ENCODE measurements around the gene ACSBG1.
"Not testable (repeated sequence)": the region's sequence is repeated elsewhere in the genome, so short reads cannot be mapped to it uniquely, and the experiment has no call there.

ACSBG1 gene

DNA sequence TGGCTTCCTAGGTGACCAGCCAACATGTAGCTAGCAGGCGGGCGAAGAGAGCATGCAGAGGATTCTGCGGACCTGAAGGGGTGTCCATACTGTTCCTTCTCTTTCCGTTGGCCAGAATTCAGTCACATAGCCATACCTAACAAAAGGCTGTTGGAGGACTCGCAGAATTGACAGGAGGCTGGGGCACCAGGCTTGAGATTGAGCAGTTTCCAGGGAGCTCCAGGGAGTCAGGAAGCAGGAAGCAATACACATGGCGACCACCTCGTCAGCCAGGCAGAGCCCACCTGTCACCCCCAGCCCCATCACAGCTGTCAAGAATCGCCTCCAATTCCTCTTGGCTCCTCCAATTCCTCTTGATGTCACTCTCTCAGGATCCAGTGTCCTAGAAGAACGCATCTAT, 16.8 kb upstream of the ACSBG1 start:
- no peak for DNase-seq (ENCODE audit: low read depth in 2 of 2)

GRCh38 chr15:78249131-78249530, 14.8 kb upstream of the ACSBG1 start:
- DNase-seq (ENCODE audit: low read depth in 2 of 2) = no peak

GRCh38 chr15:78247911-78248310, 13.5 kb upstream of the ACSBG1 start:
- no peak for DNase-seq (ENCODE audit: low read depth in 2 of 2)

DNA sequence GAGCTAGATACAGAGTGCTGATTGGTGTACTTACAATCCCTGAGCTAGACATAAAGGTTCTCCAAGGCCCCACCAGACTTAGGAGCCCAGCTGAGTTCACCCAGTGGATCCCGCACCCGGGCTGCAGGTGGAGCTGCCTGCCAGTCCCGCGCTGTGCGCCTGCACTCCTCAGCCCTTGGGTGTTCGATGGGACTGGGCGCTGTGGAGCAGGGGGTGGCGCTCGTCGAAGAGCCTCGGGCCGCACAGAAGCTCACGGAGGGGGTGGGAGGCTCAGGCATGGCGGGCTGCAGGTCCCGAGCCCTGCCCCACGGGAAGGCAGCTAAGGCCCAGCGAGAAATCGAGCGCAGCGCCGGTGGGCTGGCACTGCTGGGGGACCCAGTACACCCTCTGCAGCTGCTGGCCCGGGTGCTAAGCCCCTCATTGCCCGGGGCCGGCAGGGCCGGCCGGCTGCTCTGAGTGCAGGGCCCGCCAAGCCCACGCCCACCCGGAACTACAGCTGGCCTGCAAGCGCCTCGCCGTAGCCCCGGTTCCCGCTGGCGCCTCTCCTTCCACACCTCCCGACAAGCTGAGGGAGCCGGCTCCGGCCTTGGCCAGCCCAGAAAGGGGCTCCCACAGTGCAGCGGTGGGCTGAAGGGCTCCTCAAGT, 11.7 kb upstream of the ACSBG1 start:
- not testable (repeated sequence) for DNase-seq (ENCODE audit: low read depth in 2 of 2)

- DNase-seq (ENCODE audit: low read depth in 2 of 2) = not testable (repeated sequence)
These were observed 11.0 kb upstream of the ACSBG1 start for GRCh38 chr15:78245392-78245791.

GRCh38 chr15:78244893-78245292, 10.5 kb upstream of the ACSBG1 start:
- DNase-seq (ENCODE audit: low read depth in 2 of 2) = no peak

- DNase-seq (ENCODE audit: low read depth in 2 of 2) = no peak
These were observed 9.7 kb upstream of the ACSBG1 start for GRCh38 chr15:78244101-78244500.

DNA sequence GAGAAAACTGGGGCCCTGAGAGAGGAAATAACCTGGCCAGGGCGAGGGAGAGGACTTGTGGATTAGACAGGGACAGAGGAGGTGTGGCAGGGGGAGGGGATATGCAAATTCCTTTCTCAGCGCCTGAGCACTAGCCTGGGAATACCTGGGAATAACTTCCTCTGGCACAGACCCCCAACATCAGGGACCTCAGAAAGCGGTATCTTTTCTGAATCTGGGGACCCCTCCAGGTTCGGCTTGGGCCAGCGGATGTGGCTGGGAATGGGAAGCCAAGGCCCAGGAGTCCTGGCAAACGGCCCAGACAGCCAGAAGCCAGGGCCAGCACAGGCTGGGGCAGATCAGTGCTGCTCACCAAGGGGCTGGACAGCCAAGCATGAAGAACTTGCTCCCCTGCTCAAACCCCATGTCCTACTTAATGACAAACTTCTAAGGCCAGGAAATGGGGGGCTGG, 9.2 kb upstream of the ACSBG1 start:
- no peak for DNase-seq (ENCODE audit: low read depth in 2 of 2)

- DNase-seq (ENCODE audit: low read depth in 2 of 2) = no peak
These were observed 8.7 kb upstream of the ACSBG1 start for GRCh38 chr15:78243058-78243457.

DNA sequence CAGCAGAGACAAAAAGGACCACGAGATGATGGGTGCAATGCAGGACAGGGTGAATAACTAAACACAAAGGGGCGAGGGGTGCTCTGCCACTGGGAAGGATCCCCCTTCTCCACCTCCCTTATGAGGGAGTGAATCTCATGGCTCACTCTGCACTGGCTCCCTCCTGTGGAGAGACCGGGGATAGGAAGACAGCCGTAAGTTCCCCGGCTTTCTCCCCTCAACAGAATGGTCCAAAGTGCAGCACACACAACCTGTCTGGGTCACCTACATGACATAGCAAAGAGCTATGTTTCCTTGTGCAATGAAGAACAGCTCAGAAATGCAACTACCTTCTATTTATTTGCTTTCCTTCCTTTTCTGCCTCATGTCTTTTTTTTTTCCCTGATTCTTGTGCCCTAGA, 7.8 kb upstream of the ACSBG1 start:
- DNase-seq (ENCODE audit: low read depth in 2 of 2) = no peak

- peak; percentile 45 to 74 for DNase-seq (ENCODE audit: low read depth in 2 of 2)
These were observed 6.7 kb upstream of the ACSBG1 start for GRCh38 chr15:78241017-78241416.

GRCh38 chr15:78239811-78240210, 5.4 kb upstream of the ACSBG1 start:
- no peak for DNase-seq (ENCODE audit: low read depth in 2 of 2)

DNA sequence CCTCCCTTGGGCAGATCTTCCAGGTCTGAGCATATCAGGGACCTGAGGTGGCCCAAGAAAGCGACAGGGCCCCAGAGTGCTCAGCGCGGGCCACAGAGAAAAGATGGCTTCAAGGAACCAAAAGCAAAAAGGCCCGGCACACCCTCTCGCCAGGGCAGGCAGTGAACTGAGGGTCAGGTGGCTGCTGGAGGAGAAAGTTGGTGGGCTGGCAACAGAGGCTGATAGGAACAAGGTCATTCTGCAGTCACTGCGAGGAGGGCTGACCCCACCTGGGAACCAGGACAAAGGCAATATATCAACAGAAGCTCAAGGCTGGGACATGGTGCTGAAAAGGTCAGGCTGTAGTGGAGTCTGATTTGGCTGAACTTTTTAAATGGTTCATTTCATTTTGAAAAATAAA, 2.8 kb upstream of the ACSBG1 start:
- no peak for DNase-seq (ENCODE audit: low read depth in 2 of 2)

DNA sequence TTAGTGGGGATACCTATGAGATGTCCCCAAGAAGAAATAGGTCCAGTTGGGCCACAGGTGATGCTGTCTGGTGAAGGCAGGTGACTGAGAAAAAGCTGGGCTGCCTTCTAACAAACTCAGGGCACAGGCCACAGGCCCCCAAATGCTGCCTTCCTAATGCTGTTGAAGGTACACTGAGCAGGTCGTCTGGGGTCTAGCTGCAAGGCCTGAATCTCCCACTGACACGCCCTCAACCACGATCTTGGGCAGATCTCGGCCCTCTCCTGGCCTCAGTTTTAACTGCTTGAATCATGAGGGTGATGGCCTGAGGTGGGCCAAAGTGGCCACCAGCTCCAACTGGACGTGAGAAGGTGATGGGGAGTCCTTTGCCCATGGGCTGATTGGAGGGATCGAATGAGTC, 2.1 kb upstream of the ACSBG1 start:
- no peak for DNase-seq (ENCODE audit: low read depth in 2 of 2)

DNA sequence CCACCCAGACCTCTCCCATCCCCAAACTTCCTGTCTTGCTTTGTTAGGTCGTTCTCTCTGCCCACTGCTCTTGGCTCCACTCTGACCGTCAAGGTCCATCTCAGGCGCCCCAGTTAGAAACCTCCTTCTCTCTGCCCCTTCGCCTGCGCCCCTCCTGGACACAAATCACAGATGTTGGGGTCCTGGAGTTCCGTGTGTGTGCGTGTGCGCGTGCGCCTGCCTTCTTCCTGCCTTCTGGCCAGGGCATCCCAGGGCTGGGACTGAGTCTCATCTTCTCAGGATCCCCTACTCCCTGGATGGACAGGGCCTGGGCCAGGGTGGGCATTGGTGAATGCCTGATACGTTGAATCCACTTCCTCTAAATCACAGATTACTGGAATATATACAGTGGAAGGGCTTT, 869 bp downstream of the ACSBG1 start:
- no peak for DNase-seq (ENCODE audit: low read depth in 2 of 2)

- no peak for DNase-seq (ENCODE audit: low read depth in 2 of 2)
These were observed 1.4 kb downstream of the ACSBG1 start for GRCh38 chr15:78232951-78233350.

GRCh38 chr15:78229431-78230406, 4.6 kb downstream of the ACSBG1 start:
- no peak for DNase-seq (ENCODE audit: low read depth in 2 of 2)

DNA sequence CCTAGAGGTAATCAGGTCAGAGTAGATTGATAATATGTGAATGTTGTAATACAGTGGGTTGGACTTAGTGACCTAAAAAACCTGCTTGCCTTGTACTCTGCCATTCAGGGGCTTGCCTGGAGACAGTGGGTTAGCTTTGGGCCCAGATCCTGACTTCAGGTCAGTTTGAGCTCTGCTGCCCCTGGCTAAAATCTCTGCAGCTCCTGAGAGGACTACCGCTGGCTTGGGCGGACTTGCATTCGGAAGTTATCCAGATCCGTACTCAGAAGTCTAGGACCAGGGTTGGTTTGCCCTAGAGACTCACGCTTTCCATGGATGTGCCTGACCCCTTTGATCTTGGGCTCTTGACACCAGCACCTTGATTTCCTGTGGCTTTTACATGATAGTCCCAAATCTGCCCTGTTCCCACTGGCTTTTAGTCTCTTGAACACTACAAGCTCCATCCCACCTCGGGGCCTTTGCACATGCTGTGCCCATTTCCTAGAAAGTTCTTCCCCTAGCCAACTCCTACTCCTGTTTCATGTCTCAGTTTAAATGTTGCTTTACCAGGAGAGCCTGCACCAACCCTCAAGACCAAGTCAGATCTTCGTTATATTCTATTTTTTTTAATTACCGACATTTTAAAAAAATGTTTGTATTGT, 5.9 kb downstream of the ACSBG1 start:
- DNase-seq (ENCODE audit: low read depth in 2 of 2) = no peak

DNA sequence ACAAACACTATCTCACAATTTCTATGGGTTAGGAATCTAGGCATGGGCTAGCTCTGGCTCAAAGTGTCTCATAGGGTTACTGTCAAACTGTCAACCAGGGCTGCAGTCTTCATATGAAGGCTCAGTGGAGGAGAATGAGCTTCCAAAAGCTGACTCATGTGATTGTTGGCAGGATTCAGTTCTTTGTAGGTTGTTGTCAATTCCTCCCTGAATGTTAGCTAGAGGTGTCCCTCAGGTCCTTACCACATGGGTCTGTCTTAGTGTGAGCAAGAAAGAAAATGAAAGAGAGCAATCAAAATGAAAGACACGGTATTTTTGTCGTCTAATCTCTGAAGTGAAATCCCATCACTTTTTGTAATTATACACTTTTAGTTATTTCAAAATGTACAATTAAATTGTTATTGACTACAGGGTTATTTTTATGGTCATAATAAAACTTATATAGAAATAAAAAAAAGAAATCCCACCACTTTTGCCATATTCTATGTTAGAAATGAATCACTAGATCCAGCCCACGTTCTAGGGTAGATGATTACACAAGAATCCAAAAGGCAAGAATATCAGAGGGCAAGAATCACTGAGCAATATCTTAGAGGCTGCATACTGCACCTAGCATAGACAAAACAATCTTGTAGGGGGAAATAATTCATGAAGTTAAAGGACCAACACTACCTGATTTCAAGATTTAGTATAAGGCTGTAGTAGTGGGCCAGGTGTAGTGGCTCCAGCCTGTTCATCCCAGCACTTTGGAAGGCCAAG, 8.4 kb downstream of the ACSBG1 start:
- no peak for DNase-seq (ENCODE audit: low read depth in 2 of 2)

DNA sequence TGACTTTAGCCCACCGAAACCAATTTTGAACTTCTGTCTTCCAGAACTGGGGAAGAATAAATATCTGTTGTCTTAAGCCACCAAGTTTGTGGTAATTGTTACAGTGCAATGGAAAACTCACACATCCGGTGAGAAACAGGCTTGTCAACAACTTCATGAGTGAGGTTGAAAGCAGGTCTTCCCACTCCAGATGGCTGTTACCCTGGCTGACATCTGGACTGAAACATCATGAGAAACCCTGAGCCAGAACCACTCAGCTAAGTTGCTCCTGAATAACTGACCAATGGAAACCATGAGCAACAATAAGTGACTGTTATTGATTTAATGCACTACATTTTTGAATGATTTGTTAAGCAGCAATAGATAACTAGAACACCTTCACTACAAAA, 10.3 kb downstream of the ACSBG1 start:
- DNase-seq (ENCODE audit: low read depth in 2 of 2) = no peak

DNA sequence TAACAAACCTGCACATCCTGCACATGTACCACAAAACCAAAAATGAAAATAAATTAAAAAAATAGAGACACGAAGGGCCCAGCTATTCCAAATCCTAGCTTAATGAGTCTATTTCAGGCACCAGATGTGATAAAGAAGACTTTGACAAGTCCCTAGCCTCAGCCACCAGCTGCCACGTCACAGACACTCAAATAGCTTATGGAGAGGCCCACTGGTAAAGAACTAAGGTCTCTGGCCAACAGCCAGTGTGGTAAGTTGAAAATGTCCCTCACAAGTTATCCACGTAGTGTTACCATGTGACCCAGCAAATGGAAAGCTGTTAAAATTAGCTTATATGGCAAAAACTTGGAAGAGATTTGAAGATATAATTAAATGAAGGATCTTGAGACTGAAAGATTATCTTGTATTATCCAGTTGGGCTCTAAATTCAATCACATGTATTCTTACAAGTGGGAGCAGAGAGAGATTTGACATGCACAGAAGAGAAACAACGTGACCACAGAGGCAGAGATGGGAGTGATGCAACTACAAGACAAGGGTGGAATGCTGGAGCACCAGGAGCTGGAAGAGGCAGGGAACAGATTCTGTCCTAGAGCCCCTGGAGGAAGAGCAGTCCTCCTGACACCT, 10.9 kb downstream of the ACSBG1 start:
- no peak for DNase-seq (ENCODE audit: low read depth in 2 of 2)

All from stimulated activated CD4-positive, alpha-beta T cell treated with anti-CD3 and anti-CD28 coated beads, Interleukin-1b, Interleukin-23, amount 100 ng/mL, for 1 hour (primary cell).